GM12892 (cell line): ENCODE results near the gene MEGF11.

Experiments
- DNase-seq: peaks from one replicate; pipeline ENCODE4 v3.0.0; 2011; ENCODE audit not compliant: insufficient read length
- FAIRE-seq: peaks from 2 replicates; lab custom pipeline; 2011; peaks lifted over from hg19 to GRCh38; lab: Jason Lieb, UNC
- POLR2A ChIP-seq: IDR thresholded peaks from 2 replicates; pipeline ENCODE4 v1.6.1; 2011; ENCODE audit warnings: low read depth, low read length, control low read depth
- POLR2AphosphoS5 ChIP-seq: IDR thresholded peaks from 2 replicates; pipeline ENCODE4 v1.6.1; 2011; ENCODE audit warnings: low read depth, low read length, control low read depth
- TAF1 ChIP-seq: IDR thresholded peaks from 2 replicates; pipeline ENCODE4 v1.6.1; 2011; ENCODE audit warnings: low read depth, mild to moderate bottlenecking, control low read depth, low read length, borderline replicate concordance

Gene MEGF11

GRCh38 chr15:65954289-65954741 lies 299.2 kb downstream of the MEGF11 start:
- no peak for DNase-seq

GRCh38 chr15:65953622-65954021 lies 299.9 kb downstream of the MEGF11 start:
- DNase-seq (no peak), FAIRE-seq (no peak)
- TF ChIP-seq POLR2A (no peak), POLR2AphosphoS5 (no peak), TAF1 (no peak)

More at GRCh38 chr15:65954289-65954741, 299.2 kb downstream of the MEGF11 start:
- TF ChIP-seq POLR2A, result no peak
- FAIRE-seq, result no peak

GRCh38 chr15:65952391-65953053 lies 301.0 kb downstream of the MEGF11 start:
- TF ChIP-seq TAF1, result no peak
- no peak for TF ChIP-seq POLR2AphosphoS5
- TF ChIP-seq POLR2A, result no peak
- DNase-seq, result no peak
- no peak for FAIRE-seq

GRCh38 chr15:65951007-65951406 lies 302.5 kb downstream of the MEGF11 start:
- FAIRE-seq (no peak), DNase-seq (no peak)
- TF ChIP-seq TAF1 (no peak), POLR2AphosphoS5 (no peak), POLR2A (no peak)

GRCh38 chr15:65949491-65949890 lies 304.1 kb downstream of the MEGF11 start:
- DNase-seq (no peak), FAIRE-seq (no peak)
- TF ChIP-seq POLR2A, result no peak

- DNase-seq (no peak), FAIRE-seq (no peak)
- TF ChIP-seq POLR2A, result no peak
- no peak for TF ChIP-seq TAF1
- no peak for TF ChIP-seq POLR2AphosphoS5
Observed at GRCh38 chr15:65949011-65949410, 304.5 kb downstream of the MEGF11 start.

GRCh38 chr15:65948383-65948782 lies 305.2 kb downstream of the MEGF11 start:
- DNase-seq, result no peak
- FAIRE-seq, result no peak
- no peak for TF ChIP-seq POLR2AphosphoS5
- no peak for TF ChIP-seq POLR2A
- TF ChIP-seq TAF1, result no peak

GRCh38 chr15:65947041-65947440 lies 306.5 kb downstream of the MEGF11 start:
- no peak for TF ChIP-seq POLR2AphosphoS5
- no peak for TF ChIP-seq TAF1
- DNase-seq (no peak), FAIRE-seq (no peak)

GRCh38 chr15:65945616-65946015 lies 307.9 kb downstream of the MEGF11 start:
- DNase-seq (no peak), FAIRE-seq (no peak)
- TF ChIP-seq TAF1 (no peak), POLR2AphosphoS5 (no peak), POLR2A (no peak)

- TF ChIP-seq POLR2A (no peak), POLR2AphosphoS5 (no peak), TAF1 (no peak)
- DNase-seq, result no peak
- no peak for FAIRE-seq
Observed at GRCh38 chr15:65944404-65944803, 309.1 kb downstream of the MEGF11 start.

GRCh38 chr15:65942436-65942835 lies 311.1 kb downstream of the MEGF11 start:
- no peak for FAIRE-seq

GRCh38 chr15:65940618-65940909 lies 313.0 kb downstream of the MEGF11 start:
- no peak for DNase-seq
- FAIRE-seq, result no peak
- TF ChIP-seq POLR2AphosphoS5, result no peak
- no peak for TF ChIP-seq POLR2A
- no peak for TF ChIP-seq TAF1

More at GRCh38 chr15:65942436-65942835, 311.1 kb downstream of the MEGF11 start:
- TF ChIP-seq POLR2A (no peak), TAF1 (no peak), POLR2AphosphoS5 (no peak)
- no peak for DNase-seq

GRCh38 chr15:65939901-65940617 lies 313.5 kb downstream of the MEGF11 start:
- no peak for TF ChIP-seq POLR2AphosphoS5
- TF ChIP-seq POLR2A, result no peak
- no peak for TF ChIP-seq TAF1
- no peak for DNase-seq
- FAIRE-seq, result no peak
